ENCODE measurements around the gene CSRNP3. TPM values are rescaled to one million over a fixed set of nuclear protein-coding genes. Genes with fewer than 3 reads are reported as not detected.

The CSRNP3 gene
- total RNA-seq, 1 experiment from 2014 or later, result 1.3 TPM

DNA sequence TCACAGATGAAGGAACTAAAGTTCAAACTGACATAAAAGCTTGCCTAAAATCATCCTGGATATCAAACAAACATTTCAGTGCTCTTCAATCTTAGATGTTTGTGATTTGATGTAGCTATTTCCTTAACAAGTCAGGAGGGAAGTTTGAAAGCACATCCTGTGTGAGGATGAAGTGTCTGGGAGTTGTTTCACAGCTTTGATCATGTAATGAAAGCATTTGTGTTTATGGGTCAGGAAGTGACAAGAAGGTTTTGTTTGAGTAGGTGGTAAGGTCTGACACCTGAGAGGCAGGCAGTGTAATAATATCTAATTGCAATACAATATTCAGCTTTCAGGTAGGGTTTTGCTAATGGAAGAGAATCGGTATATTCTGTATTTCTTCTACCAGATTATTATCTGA, 26.0 kb upstream of the CSRNP3 start:
- H3K4me1 Mint-ChIP-seq (ENCODE audit: low read depth, unreplicated experiment), result no peaks in the 10 kb centered on the region
- no peaks in the 10 kb centered on the region for H3K36me3 Mint-ChIP-seq (ENCODE audit: insufficient read depth, unreplicated experiment)
- Histone ChIP-seq H3K4me3 (ENCODE audit: low read depth, low read length) (no peak overlapping the region), H3K4me1 (no peaks in the 10 kb centered on the region), H3K27me3 (replicated peaks; ENCODE audit: control insufficient read depth, insufficient read depth, low read length) (no peaks in the 10 kb centered on the region; the same call in 1 of the 2 replicates), H3K36me3 (ENCODE audit: control insufficient read depth, insufficient read depth, low read length) (no peaks in the 10 kb centered on the region), H3K9me3 (no peaks in the 10 kb centered on the region)
- no peak overlapping the region for H3K27ac Mint-ChIP-seq (ENCODE audit: unreplicated experiment)
- ChIA-PET CTCF (no interaction called here), POLR2A (no interaction called here)
- no peaks in the 10 kb centered on the region for H3K27me3 Mint-ChIP-seq (ENCODE audit: insufficient read depth, unreplicated experiment)
- DNase-seq, result no peak
- no TSS peak for BruUV-seq (replicated peaks)
- intact Hi-C loops (cut with micrococcal nuclease; ENCODE audit: unreplicated experiment), result no loop called here
- no peaks in the 10 kb centered on the region for H3K9me3 Mint-ChIP-seq (ENCODE audit: unreplicated experiment)
- no peak for TF ChIP-seq CTCF (IDR thresholded peaks at IDR 0.05; ENCODE audit: insufficient read depth in 1 of 2, low read depth in 1 of 2, low read length in 1 of 2, severe bottlenecking in 1 of 2, unreplicated experiment in 1 of 2)
- H3K4me3 Mint-ChIP-seq (ENCODE audit: unreplicated experiment), result no peak overlapping the region

- Mint-ChIP-seq H3K27ac (ENCODE audit: unreplicated experiment) (no peak overlapping the region), H3K4me1 (ENCODE audit: low read depth, unreplicated experiment) (no peaks in the 10 kb centered on the region), H3K27me3 (ENCODE audit: insufficient read depth, unreplicated experiment) (no peaks in the 10 kb centered on the region), H3K9me3 (ENCODE audit: unreplicated experiment) (no peaks in the 10 kb centered on the region), H3K36me3 (ENCODE audit: insufficient read depth, unreplicated experiment) (no peaks in the 10 kb centered on the region), H3K4me3 (ENCODE audit: unreplicated experiment) (no peak overlapping the region)
- Histone ChIP-seq H3K27me3 (replicated peaks; ENCODE audit: control insufficient read depth, insufficient read depth, low read length) (no peaks in the 10 kb centered on the region; the same call in 1 of the 2 replicates), H3K4me1 (no peaks in the 10 kb centered on the region), H3K4me3 (ENCODE audit: low read depth, low read length) (no peak overlapping the region), H3K9me3 (no peaks in the 10 kb centered on the region), H3K36me3 (ENCODE audit: control insufficient read depth, insufficient read depth, low read length) (no peaks in the 10 kb centered on the region)
- no peak for TF ChIP-seq CTCF (IDR thresholded peaks at IDR 0.05; ENCODE audit: insufficient read depth in 1 of 2, low read depth in 1 of 2, low read length in 1 of 2, severe bottlenecking in 1 of 2, unreplicated experiment in 1 of 2)
- ChIA-PET POLR2A (no interaction called here), CTCF (no interaction called here)
- intact Hi-C loops (cut with micrococcal nuclease; ENCODE audit: unreplicated experiment), result no loop called here
- DNase-seq, result no peak
- BruUV-seq (replicated peaks), result no TSS peak
Measured at GRCh38 chr2:165448406-165448805, 21.1 kb upstream of the CSRNP3 start.

DNA sequence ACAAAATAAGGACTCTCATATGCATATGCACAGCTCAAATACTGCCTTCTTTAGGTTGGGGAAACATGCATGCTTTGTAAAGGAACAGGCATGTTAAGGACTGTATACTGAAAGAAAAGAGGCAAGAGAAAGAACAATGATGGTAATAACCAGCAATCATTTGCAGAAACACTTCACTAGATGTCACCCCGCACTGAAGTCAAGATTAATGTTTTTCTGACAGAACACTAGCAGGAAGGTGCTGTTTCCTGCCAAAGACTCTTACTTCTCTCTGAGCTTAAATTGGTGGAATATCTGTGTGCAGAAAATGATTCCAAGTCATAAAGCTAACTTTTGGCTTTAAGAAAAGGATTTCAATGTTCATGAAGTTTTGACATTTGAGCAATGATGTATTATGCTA, 19.3 kb upstream of the CSRNP3 start:
- no peaks in the 10 kb centered on the region for H3K27me3 Mint-ChIP-seq (ENCODE audit: insufficient read depth, unreplicated experiment)
- no peaks in the 10 kb centered on the region for H3K9me3 Mint-ChIP-seq (ENCODE audit: unreplicated experiment)
- DNase-seq, result no peak
- no peak overlapping the region for H3K27ac Mint-ChIP-seq (ENCODE audit: unreplicated experiment)
- Histone ChIP-seq H3K36me3 (ENCODE audit: control insufficient read depth, insufficient read depth, low read length) (no peaks in the 10 kb centered on the region), H3K4me1 (no peaks in the 10 kb centered on the region), H3K9me3 (no peaks in the 10 kb centered on the region), H3K27me3 (replicated peaks; ENCODE audit: control insufficient read depth, insufficient read depth, low read length) (no peaks in the 10 kb centered on the region), H3K4me3 (ENCODE audit: low read depth, low read length) (no peak overlapping the region)
- CTCF ChIA-PET, result interaction anchor here (1.0 kb wide), 1 partner anchor 15 kb away, joined by 3 read pairs; no protein-coding TSS in a partner anchor
- H3K4me3 Mint-ChIP-seq (ENCODE audit: unreplicated experiment), result no peak overlapping the region
- POLR2A ChIA-PET, result no interaction called here
- no TSS peak for BruUV-seq (replicated peaks)
- H3K36me3 Mint-ChIP-seq (ENCODE audit: insufficient read depth, unreplicated experiment), result no peaks in the 10 kb centered on the region
- no peak for TF ChIP-seq CTCF (IDR thresholded peaks at IDR 0.05; ENCODE audit: insufficient read depth in 1 of 2, low read depth in 1 of 2, low read length in 1 of 2, severe bottlenecking in 1 of 2, unreplicated experiment in 1 of 2)
- intact Hi-C loops (cut with micrococcal nuclease; ENCODE audit: unreplicated experiment), result no loop called here
- no peaks in the 10 kb centered on the region for H3K4me1 Mint-ChIP-seq (ENCODE audit: low read depth, unreplicated experiment)

All from Caco-2 (cell line).